ENCODE data around the gene IFI27L1.

- TF ChIP-seq CTCF (IDR thresholded peaks at IDR 0.05): no peak
- peak; percentile 70 to 83 for TF ChIP-seq POLR2AphosphoS5 (IDR thresholded peaks at IDR 0.05; ENCODE audit: insufficient read depth in 1 of 2, low read depth in 1 of 2)
Measured at GRCh38 chr14:94110552-94111181, 29.6 kb downstream of the IFI27L1 start, which contains the start of gene IFI27.

Data from vagina (tissue), 2 donors.